Smooth muscle cell (in vitro differentiated cells): Measurements from ENCODE around the gene CERS6. TPM values are rescaled to one million over a fixed set of nuclear protein-coding genes. Genes with fewer than 3 reads are reported as not detected.

Experiments
- DNase-seq: peaks from one replicate; lab custom pipeline; 2025; ENCODE audit not compliant: unreplicated experiment; lab: John Stamatoyannopoulos, UW
- H2AFZ ChIP-seq: fragments of 200-600 bp; sonication (generic); 2 replicates; pipeline ENCODE4 v1.6.0; 2016; ENCODE audit warnings: antibody characterized with exemption, low read depth, mild to moderate bottlenecking
- H3F3A ChIP-seq: fragments of 200-600 bp; sonication (generic); 2 replicates; pipeline ENCODE4 v1.6.0; 2017; ENCODE audit warnings: antibody characterized with exemption, low read depth
- H3K27ac ChIP-seq: fragments of 200-600 bp; sonication (generic); 2 replicates; pipeline ENCODE4 v1.5.1; 2016; ENCODE audit warnings: low read depth, mild to moderate bottlenecking
- H3K27me3 ChIP-seq: fragments of 200-600 bp; sonication (generic); 2 replicates; pipeline ENCODE4 v1.6.1; 2016; ENCODE audit warnings: low read depth, mild to moderate bottlenecking
- H3K36me3 ChIP-seq: fragments of 200-600 bp; sonication (generic); 2 replicates; pipeline ENCODE4 v1.5.1; 2016; ENCODE audit warnings: low read depth
- H3K4me1 ChIP-seq: fragments of 200-600 bp; sonication (generic); 2 replicates; pipeline ENCODE4 v1.5.1; 2016; ENCODE audit warnings: low read depth
- H3K4me2 ChIP-seq: fragments of 200-600 bp; sonication (generic); 2 replicates; pipeline ENCODE4 v1.6.0; 2016; ENCODE audit warnings: mild to moderate bottlenecking
- H3K4me3 ChIP-seq: fragments of 200-600 bp; sonication (generic); 2 replicates; pipeline ENCODE4 v1.5.1; 2016; ENCODE audit warnings: mild to moderate bottlenecking
- H3K79me2 ChIP-seq: fragments of 200-600 bp; sonication (generic); 2 replicates; pipeline ENCODE4 v1.6.0; 2016; ENCODE audit warnings: low read depth, mild to moderate bottlenecking
- H3K9ac ChIP-seq: fragments of 200-600 bp; sonication (generic); 2 replicates; pipeline ENCODE4 v1.6.0; 2016; ENCODE audit warnings: low read depth
- H3K9me3 ChIP-seq: fragments of 200-600 bp; sonication (generic); replicated peaks from 2 replicates; pipeline ENCODE4 v1.5.1; 2016; ENCODE audit warnings: low read depth
- H4K20me1 ChIP-seq: fragments of 200-600 bp; sonication (generic); 2 replicates; pipeline ENCODE4 v1.6.0; 2016; ENCODE audit warnings: low read depth
- WGBS: methylation state at CpG from one replicate; pipeline ENCODE4 v1.1.7; 2016; ENCODE audit warnings: low lambda C conversion rate; 5-methylcytosine and 5-hydroxymethylcytosine counted together
- polyA plus RNA-seq: library from polyadenylated mRNA; unstranded; fragments of >200 nt; fragmentation: Nextera tagmentation; extraction: Ambion mirVana; gene quantifications from 2 replicates; pipeline ENCODE4 v1.2.1, GENCODE V29; 2016
- total RNA-seq: library from RNA; depleted of rRNA; stranded (reverse); fragments of >200 nt; gene quantifications from 2 replicates; pipeline ENCODE4 v1.2.3, GENCODE V29; 2014
- TF ChIP-seq, protein P1 (sequence below): fragments of 200-600 bp; sonication (generic); IDR thresholded peaks from 2 replicates; pipeline ENCODE4 v1.5.1; 2017; ENCODE audit warnings: borderline replicate concordance, mild to moderate bottlenecking, antibody characterized with exemption; ENCODE audit not compliant: insufficient read depth, poor library complexity, severe bottlenecking

CERS6 gene
- total and polyA plus RNA-seq, 2 experiments from 2014 or later = 9.2 to 26.6 TPM

DNA sequence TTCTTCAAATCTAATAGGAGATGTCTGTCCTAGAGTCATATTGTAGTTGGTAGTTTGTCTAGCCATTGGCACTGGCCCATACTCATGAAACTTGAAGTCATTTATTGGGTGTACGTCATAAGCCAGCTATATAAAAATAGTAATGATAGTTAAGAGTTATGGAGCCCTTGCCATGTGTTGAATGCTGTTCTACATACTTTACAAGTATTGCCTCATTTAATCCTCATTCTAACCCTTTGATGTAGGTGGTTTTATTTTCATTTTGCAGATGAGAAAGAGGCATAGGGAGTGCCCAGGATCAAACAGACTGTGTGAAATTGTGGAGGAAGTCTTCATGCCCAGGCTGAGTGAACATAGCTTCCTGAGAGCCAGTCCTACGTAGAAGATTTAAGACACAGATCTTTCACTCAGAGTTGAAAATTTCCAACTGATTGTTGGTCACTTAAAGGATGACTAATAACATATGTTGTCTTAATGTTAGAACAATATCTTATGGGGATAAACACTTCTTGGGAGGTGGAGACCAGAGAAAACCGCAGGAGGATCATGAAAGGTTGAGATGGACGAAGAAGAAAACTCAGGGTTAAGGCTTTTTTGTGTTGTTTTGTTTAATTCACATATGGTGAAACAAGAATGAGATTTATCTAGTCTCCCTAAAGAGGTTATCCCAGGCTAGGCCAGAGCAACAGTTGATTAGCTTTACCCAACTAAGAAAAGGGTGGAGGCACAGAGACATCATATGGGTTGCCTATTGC is 156.0 kb downstream of the CERS6 start:
- H4K20me1 ChIP-seq = no peaks in the 10 kb centered on the region

DNA sequence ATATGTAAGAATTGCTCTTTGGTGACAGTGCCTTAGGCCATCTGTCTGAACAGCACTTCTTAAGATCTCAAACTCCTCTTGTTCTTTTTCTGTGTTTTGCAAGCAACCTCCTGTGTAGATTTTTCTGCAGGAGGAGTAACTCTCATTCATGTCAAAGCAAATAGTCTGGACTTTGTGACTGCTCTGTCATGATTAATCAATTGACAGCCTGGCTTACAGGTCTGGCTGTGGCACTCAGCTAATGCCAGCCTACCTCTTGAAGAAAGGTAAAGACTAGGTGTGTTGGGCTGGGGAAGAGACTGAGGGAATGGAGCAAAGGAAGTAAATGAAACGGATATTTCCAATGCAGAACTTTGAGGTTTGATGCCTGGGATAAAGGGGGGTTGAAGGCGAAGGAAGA is 156.6 kb downstream of the CERS6 start:
- H4K20me1 ChIP-seq = no peaks in the 10 kb centered on the region
- no peak overlapping the region for H3K9ac ChIP-seq
- no peaks in the 10 kb centered on the region for H3K9me3 ChIP-seq
- no peak overlapping the region for H3K4me3 ChIP-seq
- H3K79me2 ChIP-seq = no peaks in the 10 kb centered on the region
- TF ChIP-seq, protein P1, sequence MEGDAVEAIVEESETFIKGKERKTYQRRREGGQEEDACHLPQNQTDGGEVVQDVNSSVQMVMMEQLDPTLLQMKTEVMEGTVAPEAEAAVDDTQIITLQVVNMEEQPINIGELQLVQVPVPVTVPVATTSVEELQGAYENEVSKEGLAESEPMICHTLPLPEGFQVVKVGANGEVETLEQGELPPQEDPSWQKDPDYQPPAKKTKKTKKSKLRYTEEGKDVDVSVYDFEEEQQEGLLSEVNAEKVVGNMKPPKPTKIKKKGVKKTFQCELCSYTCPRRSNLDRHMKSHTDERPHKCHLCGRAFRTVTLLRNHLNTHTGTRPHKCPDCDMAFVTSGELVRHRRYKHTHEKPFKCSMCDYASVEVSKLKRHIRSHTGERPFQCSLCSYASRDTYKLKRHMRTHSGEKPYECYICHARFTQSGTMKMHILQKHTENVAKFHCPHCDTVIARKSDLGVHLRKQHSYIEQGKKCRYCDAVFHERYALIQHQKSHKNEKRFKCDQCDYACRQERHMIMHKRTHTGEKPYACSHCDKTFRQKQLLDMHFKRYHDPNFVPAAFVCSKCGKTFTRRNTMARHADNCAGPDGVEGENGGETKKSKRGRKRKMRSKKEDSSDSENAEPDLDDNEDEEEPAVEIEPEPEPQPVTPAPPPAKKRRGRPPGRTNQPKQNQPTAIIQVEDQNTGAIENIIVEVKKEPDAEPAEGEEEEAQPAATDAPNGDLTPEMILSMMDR = no peak
- H3K4me2 ChIP-seq = no peak overlapping the region
- no peaks in the 10 kb centered on the region for H3F3A ChIP-seq
- H3K36me3 ChIP-seq = no peaks in the 10 kb centered on the region
- peak overlapping the region; percentile 22 for H3K27ac ChIP-seq
- no peak for DNase-seq
- H3K27me3 ChIP-seq = no peaks in the 10 kb centered on the region
- no peaks in the 10 kb centered on the region for H3K4me1 ChIP-seq
- WGBS = 100% methylated on average over 2 of the region's 2 CpGs
- H2AFZ ChIP-seq = no peak overlapping the region

More for the DNA sequence above, 156.0 kb downstream of the CERS6 start:
- H3K4me3 ChIP-seq = no peak overlapping the region
- WGBS = 63% methylated on average over 4 of the region's 4 CpGs
- no peaks in the 10 kb centered on the region for H3K27me3 ChIP-seq
- H3K9ac ChIP-seq = no peak overlapping the region
- H3K27ac ChIP-seq = peak overlapping the region; percentile 22
- no peaks in the 10 kb centered on the region for H3K9me3 ChIP-seq
- H2AFZ ChIP-seq = no peak overlapping the region
- H3K4me2 ChIP-seq = no peak overlapping the region
- TF ChIP-seq, protein P1 = no peak
- H3K36me3 ChIP-seq = no peaks in the 10 kb centered on the region
- H3K4me1 ChIP-seq = no peaks in the 10 kb centered on the region
- H3K79me2 ChIP-seq = peaks cover 3% of the 10 kb centered on the region
- H3F3A ChIP-seq = no peaks in the 10 kb centered on the region
- DNase-seq = no peak

DNA sequence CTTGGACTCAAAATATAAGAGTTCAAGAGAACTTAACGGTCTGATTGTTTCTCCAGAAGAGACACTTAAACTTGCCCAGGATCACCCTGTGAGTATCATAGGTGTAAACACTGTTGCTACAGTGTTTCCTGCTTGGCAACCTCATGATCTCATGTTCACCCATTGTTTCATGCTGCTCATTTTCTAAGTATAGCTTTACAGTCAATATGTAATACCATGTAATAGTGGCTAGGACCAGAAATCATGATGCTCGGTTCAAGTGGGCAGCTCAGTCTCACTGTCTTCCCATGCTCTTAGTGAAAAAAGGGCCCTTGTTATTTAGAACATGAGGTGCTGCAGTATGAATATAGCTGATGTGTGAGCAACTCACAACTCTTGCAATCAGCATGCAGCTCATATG is 157.5 kb downstream of the CERS6 start:
- H3K27me3 ChIP-seq = no peaks in the 10 kb centered on the region
- no peak overlapping the region for H3K9ac ChIP-seq
- H3K27ac ChIP-seq = no peak overlapping the region
- TF ChIP-seq, protein P1 = no peak
- no peaks in the 10 kb centered on the region for H3K36me3 ChIP-seq
- H3K4me2 ChIP-seq = no peak overlapping the region
- no peaks in the 10 kb centered on the region for H3K9me3 ChIP-seq
- H3K4me3 ChIP-seq = no peak overlapping the region
- H3K4me1 ChIP-seq = no peaks in the 10 kb centered on the region
- H4K20me1 ChIP-seq = no peaks in the 10 kb centered on the region
- no peak overlapping the region for H2AFZ ChIP-seq
- H3F3A ChIP-seq = no peaks in the 10 kb centered on the region
- 98% methylated on average over 2 of the region's 2 CpGs for WGBS
- no peak for DNase-seq
- H3K79me2 ChIP-seq = no peaks in the 10 kb centered on the region
